Mucosa of stomach (tissue), 1 donor: Measurements from ENCODE around the gene SLC8B1.

Experiments used
- H3K27me3 ChIP-seq: one replicate; pipeline ENCODE4 v1.7.0; 2013; ENCODE audit warnings: mild to moderate bottlenecking, low read length; ENCODE audit not compliant: control insufficient read depth, insufficient read depth
- H3K36me3 ChIP-seq: one replicate; pipeline ENCODE4 v1.7.0; 2013; ENCODE audit warnings: low read length; ENCODE audit not compliant: control insufficient read depth, insufficient read depth
- H3K4me1 ChIP-seq: one replicate; pipeline ENCODE4 v1.7.0; 2013; ENCODE audit warnings: mild to moderate bottlenecking, low read length; ENCODE audit not compliant: control insufficient read depth, insufficient read depth
- H3K4me3 ChIP-seq: one replicate; pipeline ENCODE4 v1.7.0; 2013; ENCODE audit warnings: low read length
- H3K9ac ChIP-seq: one replicate; pipeline ENCODE4 v1.7.0; 2013; ENCODE audit warnings: mild to moderate bottlenecking, low read length, moderate library complexity
- H3K9me3 ChIP-seq: one replicate; pipeline ENCODE4 v1.7.0; 2013; ENCODE audit warnings: mild to moderate bottlenecking, low read length, moderate library complexity; ENCODE audit not compliant: control insufficient read depth
- donor health status: Pancreatic carcinoma.

Gene SLC8B1

DNA sequence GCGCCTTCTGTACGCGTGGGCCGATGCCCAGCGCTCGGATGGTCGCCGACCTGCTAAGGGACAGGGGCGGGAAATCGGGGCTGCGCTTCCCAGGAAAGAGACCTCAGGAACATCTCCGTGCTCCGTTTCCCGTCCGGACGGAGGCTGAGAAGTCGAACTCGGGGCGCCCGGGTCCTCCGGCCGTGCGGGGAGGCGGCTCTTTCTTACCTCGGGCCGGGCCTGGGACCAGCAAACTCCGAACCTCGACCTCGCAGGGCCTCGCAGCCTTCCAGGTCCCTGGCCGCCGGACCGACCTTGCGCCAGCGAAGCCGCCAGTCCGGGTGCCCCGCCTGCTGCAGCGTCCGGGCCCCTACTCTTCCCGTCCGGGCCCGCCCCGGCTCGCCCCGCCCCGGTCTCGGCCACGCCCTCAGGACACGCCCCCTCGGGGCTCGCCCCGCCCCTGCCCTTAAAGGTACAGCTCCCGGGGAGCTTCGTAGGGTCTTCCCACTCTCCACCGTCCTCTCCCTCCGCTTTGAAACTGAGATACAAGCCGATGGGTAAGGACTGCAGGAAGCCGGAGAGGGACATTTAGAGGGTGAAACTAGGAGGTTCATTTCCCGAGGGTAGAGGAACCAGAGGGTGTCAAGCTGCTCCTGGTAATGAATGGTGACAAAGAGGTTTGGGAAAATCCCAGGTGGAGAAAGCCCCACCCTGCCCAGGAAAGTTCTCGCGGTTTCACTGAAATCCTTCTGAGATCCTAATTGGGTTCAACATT, at the start of gene SLC8B1:
Gene SLC8B1 (minus strand): TSS at position 324 of the 754 bp plus-strand sequence. CDS start 2,231 bp downstream, outside the sequence.
- Histone ChIP-seq H3K4me1 (peaks cover 13% of the 10 kb centered on the region), H3K36me3 (no peaks in the 10 kb centered on the region)

DNA sequence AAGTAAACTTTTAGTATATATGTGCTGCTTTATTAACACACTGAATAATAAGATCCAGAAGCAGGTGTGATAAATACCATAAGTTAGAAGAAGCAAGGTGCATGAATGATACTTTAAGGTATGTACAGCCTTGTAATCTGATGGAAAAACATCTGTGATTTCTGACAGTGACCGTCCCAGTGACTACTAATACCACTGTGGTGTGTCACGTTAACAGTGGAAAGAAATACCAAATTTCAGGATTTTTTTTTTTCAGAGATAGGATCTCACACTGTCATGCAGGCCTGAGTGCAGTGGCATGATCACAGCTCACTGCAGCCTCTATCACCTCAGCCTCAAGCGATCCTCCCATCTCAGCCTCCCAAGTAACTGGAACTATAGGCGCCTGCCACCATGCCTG, 47.3 kb upstream of the SLC8B1 start:
- Histone ChIP-seq H3K27me3 (no peaks in the 10 kb centered on the region), H3K4me1 (no peaks in the 10 kb centered on the region), H3K9me3 (no peaks in the 10 kb centered on the region), H3K4me3 (no peak overlapping the region), H3K9ac (no peak overlapping the region), H3K36me3 (no peaks in the 10 kb centered on the region)

More for the DNA sequence above, at the start of gene SLC8B1:
- Histone ChIP-seq H3K9me3 (no peaks in the 10 kb centered on the region), H3K4me3 (peak within 1 kb of the TSS; percentile 92), H3K9ac (peak within 1 kb of the TSS; percentile 76), H3K27me3 (no peaks in the 10 kb centered on the region)

DNA sequence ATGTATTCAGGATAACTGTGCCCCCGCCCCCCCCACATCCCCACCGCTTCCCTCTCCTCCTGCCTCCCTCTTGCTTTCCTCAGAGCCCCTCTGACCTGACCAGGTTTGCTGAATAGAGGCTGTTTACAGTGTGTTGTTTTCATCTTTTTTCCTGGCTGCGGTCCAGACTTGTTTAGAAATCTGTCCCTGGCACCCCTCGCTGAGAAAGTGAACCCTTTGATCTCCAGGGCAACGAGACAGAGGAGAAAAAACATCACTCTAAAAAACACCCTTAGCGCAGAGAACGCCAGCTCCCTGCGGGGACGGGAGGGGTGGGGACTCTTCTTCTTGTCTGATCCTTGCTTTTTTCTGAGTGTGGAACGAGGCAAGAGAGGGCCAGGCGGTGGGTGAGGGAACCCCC, 46.3 kb upstream of the SLC8B1 start:
- H3K4me1 ChIP-seq = no peaks in the 10 kb centered on the region
- H3K9me3 ChIP-seq = no peaks in the 10 kb centered on the region
- no peak overlapping the region for H3K9ac ChIP-seq
- H3K4me3 ChIP-seq = no peak overlapping the region
- H3K27me3 ChIP-seq = no peaks in the 10 kb centered on the region
- H3K36me3 ChIP-seq = no peaks in the 10 kb centered on the region

DNA sequence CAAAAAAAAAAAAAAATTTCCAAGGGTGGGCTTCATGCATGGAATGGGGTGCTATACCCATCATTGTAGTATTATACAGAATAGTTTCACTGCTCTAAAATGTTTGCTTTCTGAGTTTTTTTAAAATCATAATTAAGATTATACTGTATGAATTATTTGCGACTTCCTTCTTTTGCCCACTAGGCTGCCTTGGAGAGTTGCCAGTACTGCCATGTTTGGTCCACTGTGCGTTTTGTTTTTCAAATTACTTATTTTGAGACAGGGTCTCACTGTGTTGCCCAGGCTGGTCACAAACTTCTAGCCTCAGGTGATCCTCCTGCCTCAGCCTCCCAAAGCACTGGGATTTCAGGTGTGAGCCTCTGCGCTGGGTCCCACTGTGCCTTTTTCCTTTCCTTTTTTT, 43.4 kb upstream of the SLC8B1 start:
- Histone ChIP-seq H3K36me3 (peaks cover 7% of the 10 kb centered on the region), H3K9ac (no peak overlapping the region), H3K9me3 (no peaks in the 10 kb centered on the region)

DNA sequence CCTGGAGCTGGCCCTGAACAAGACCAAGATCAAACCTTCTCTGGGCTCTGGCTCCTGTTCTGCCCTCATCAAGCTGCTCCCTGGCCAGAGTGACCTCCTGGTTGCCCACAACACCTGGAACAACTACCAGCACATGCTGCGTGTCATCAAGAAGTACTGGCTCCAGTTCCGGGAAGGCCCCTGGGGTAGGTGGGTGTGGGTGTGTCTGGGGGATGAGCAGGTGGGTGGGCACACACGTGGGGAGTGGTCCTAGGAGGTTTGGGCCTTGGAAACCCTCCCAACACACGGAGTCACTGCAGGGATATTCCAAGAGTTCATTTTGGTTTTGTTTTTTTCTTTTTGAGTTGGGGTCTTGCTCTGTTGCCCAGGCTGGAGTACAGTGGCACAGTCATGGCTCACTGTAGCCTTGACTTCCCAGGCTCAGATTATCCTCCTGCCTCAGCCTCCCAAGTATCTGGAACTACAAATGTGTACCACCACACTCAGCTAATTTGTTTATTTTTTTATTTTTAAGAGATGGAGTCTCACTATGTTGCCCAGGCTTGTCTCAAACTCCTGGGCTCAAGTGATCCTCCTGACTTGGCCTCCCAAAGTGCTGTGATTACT, 40.0 kb upstream of the SLC8B1 start:
- Histone ChIP-seq H3K9ac (no peak overlapping the region), H3K4me1 (no peaks in the 10 kb centered on the region), H3K9me3 (no peaks in the 10 kb centered on the region), H3K4me3 (no peak overlapping the region), H3K27me3 (no peaks in the 10 kb centered on the region), H3K36me3 (peaks cover 7% of the 10 kb centered on the region)

More for the DNA sequence above, 43.4 kb upstream of the SLC8B1 start:
- H3K4me3 ChIP-seq = no peak overlapping the region
- H3K4me1 ChIP-seq = no peaks in the 10 kb centered on the region
- H3K27me3 ChIP-seq = no peaks in the 10 kb centered on the region

DNA sequence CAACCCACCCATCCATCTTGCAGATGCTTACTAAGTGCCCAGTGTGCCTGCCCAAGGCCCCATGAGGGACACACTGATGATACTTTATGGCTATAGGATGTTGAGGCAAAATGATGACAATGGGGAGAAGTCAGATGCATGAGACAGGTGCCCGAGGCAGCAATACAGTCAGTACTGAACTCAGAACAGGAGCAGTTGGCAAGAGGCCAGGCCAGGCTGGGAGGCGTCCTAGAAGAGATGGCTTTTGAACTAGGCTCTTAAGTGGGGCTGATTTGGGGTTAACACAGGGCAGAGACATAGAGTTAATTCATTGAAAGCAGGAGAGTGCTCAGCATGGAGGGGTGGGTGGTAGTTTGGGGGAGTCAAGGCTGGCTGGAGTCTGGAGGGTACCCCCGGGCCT, 39.1 kb upstream of the SLC8B1 start:
- H3K36me3 ChIP-seq = peaks cover 7% of the 10 kb centered on the region
- no peaks in the 10 kb centered on the region for H3K9me3 ChIP-seq
- no peaks in the 10 kb centered on the region for H3K4me1 ChIP-seq

DNA sequence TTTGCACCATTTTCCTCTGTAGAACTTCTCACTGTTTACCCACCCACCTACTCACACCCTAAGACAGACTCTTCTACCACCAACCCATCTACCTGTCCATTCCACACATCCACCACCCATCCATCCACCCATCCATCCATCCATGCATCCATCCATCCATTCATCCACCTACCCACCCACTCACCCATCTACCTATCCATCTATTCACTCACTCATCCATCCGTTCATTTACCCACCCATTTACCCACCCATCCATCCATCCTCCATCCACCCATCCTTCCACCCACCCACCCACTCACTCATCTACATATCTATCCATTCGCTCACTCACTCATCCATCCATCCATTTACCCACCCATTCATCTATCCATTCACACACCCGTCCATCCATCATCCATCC, 38.5 kb upstream of the SLC8B1 start:
- H3K27me3 ChIP-seq = no peaks in the 10 kb centered on the region
- no peaks in the 10 kb centered on the region for H3K9me3 ChIP-seq
- no peaks in the 10 kb centered on the region for H3K4me1 ChIP-seq
- no peak overlapping the region for H3K9ac ChIP-seq
- H3K36me3 ChIP-seq = peaks cover 7% of the 10 kb centered on the region
- H3K4me3 ChIP-seq = no peak overlapping the region

More for the DNA sequence above, 39.1 kb upstream of the SLC8B1 start:
- Histone ChIP-seq H3K4me3 (no peak overlapping the region), H3K9ac (no peak overlapping the region), H3K27me3 (no peaks in the 10 kb centered on the region)

DNA sequence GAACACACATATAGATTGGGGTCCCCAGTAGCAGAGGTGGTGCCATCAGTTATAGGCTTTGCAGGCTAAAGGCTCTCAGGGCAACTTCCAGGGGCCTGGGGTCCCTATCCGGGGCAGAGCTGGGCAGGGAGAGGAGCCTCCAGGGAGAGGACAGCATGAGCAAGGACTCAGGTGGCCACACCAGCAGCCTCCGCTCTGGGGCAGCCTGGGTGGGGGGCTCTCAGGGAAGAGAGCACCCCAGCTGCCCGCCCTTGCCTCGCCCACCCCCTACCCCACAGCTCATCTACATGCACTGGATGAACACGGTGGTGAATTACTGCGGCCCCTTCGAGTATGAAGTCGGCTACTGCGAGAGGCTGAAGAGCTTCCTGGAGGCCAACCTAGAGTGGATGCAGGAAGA, 37.5 kb upstream of the SLC8B1 start:
- Histone ChIP-seq H3K36me3 (peaks cover 7% of the 10 kb centered on the region), H3K4me3 (no peak overlapping the region), H3K27me3 (no peaks in the 10 kb centered on the region), H3K9ac (no peak overlapping the region), H3K9me3 (no peaks in the 10 kb centered on the region), H3K4me1 (no peaks in the 10 kb centered on the region)

DNA sequence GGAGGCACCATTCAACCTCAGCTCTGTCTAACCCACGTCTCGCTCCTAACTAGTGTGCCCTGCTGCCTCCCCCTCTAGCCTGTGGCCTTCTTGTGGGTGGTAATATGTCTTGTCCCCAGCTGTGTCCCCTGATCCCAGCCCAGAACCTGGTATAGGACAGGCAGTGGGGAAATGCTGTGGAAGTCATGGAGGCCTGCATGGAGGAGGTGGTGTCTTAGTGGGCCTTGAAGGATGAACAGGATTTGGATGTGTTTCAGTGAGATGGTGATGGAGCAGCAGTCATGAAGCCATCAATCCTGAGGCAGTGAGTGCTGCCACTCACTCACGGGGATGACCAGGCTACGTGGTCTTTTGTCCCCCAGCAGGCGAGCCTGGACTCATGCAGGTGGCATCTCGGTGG, 36.9 kb upstream of the SLC8B1 start:
- no peak overlapping the region for H3K4me3 ChIP-seq
- H3K27me3 ChIP-seq = no peaks in the 10 kb centered on the region
- H3K36me3 ChIP-seq = peaks cover 7% of the 10 kb centered on the region
- H3K9me3 ChIP-seq = no peaks in the 10 kb centered on the region
- no peaks in the 10 kb centered on the region for H3K4me1 ChIP-seq
- H3K9ac ChIP-seq = no peak overlapping the region

DNA sequence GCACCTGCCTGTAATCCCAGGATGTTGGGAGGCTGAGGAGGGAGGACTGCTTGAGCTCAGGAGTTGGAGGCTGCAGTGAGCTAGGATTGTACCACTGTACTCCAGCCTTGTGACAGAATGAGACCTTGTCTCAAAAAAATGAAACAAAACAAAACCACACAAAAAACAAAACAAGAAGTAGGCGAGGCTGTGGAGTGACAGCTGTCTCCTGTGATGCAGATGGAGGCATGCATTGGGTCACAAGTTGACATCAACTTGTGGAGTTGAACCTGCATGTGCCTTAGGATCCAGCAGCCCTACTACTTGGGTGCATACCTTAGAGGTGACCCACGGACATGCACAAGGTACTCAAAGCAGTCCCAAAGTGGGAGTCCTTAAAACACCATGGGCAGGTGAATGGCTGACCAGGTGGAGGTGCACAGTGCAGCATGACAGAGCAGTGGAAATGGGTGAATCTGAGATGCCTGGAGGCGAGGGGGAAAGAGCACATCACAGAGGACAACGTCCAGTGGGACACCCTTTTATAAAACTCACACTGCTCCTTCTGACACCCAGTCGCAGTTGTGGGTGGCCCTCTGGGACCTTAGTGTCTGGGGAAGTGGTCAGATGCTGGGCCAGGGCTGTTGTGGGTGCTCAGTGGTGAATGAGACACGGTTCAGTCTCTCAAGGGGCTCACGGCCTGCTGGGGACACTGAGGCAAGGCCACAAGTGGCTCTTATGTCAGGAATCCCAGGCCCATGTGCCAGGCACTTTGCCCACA, 36.2 kb upstream of the SLC8B1 start:
- H3K36me3 ChIP-seq = peaks cover 7% of the 10 kb centered on the region
- no peaks in the 10 kb centered on the region for H3K9me3 ChIP-seq
- H3K9ac ChIP-seq = no peak overlapping the region
- H3K27me3 ChIP-seq = no peaks in the 10 kb centered on the region
- H3K4me1 ChIP-seq = no peaks in the 10 kb centered on the region
- H3K4me3 ChIP-seq = no peak overlapping the region

DNA sequence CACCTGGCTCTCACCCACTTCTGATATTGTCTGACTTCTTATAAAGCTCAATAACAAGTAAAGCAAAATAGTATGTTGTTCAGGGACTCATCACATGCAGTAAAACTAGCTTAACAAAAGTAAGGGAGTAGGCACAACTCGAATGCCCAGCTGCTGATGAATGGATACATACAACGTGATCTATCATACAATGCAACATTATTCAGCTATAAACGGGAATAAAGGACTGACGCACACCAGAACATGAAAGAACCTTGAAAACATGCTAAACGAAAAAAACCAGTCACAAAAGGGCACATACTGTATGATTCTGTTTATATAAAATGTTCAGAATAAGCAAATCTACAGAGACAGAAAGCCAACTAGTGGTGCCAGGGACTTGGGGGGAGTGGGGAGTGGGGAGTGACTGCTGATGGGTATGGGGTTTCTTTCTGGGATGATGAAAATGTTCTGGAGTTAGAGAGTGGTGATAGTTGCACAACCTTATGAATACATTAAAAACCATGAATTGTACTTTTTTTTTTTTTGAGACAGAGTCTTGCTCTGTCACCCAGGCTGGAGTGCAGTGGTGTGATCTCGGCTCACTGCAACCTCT, 34.6 kb upstream of the SLC8B1 start:
- Histone ChIP-seq H3K4me3 (no peak overlapping the region), H3K27me3 (no peaks in the 10 kb centered on the region), H3K9ac (no peak overlapping the region), H3K36me3 (peaks cover 4% of the 10 kb centered on the region), H3K9me3 (no peaks in the 10 kb centered on the region), H3K4me1 (no peaks in the 10 kb centered on the region)

DNA sequence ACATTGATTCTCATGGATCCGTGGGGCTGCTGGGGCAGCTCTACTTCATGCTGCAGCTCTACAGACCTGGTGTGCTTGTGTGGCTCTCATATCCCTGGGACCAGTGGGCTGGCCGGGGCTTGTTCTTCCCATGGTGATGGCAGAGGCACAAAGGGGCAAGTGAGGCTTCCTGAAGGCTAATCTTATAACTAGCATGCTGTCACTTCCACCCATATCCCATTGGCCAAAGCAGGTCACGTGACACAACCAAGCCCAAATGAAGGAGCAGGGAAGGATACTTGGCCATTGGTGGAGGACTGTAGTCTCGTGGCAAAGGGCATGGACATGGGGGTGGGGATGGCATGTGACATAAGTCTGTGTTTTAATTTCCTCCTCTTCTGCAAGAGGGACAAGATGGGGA, 33.4 kb upstream of the SLC8B1 start:
- Histone ChIP-seq H3K9me3 (no peaks in the 10 kb centered on the region), H3K4me1 (no peaks in the 10 kb centered on the region), H3K9ac (no peak overlapping the region), H3K36me3 (no peaks in the 10 kb centered on the region), H3K4me3 (no peak overlapping the region), H3K27me3 (no peaks in the 10 kb centered on the region)
